HepG2 (cell line): Measurements from ENCODE around the gene PLEKHO1. TPM values are rescaled to one million over a fixed set of nuclear protein-coding genes. Genes with fewer than 3 reads are reported as not detected.

ENCODE experiments used
- ATF1 ChIP-seq: IDR thresholded peaks from 2 replicates; pipeline ENCODE4 v1.6.1; 2016; ENCODE audit warnings: mild to moderate bottlenecking, control low read depth
- FOXM1 ChIP-seq: sonication (generic); formaldehyde crosslinking; IDR thresholded peaks from 2 replicates; pipeline ENCODE4 v1.5.0; 2020; ENCODE audit warnings: missing genetic modification reagents
- NR2F1 ChIP-seq, 2 experiments: fragments of 450-650 bp in 1 of 2; formaldehyde crosslinking in 1 of 2; IDR thresholded peaks; 2 replicates each; pipeline versions ENCODE4 v1.5.0 to v1.6.1; 2016 to 2020; ENCODE audit warnings: mild to moderate bottlenecking in 1 of 2, missing compliant biosample characterization in 1 of 2, missing genetic modification reagents in 1 of 2, moderate library complexity in 1 of 2
- POLR2A ChIP-seq, 2 experiments: IDR thresholded peaks; 2 replicates each; pipeline ENCODE4 v1.6.1; 2011; ENCODE audit warnings: low read depth in 2 of 2, low read length in 2 of 2, mild to moderate bottlenecking in 1 of 2, moderate library complexity in 1 of 2; ENCODE audit not compliant: insufficient read depth in 1 of 2
- POLR2AphosphoS5 ChIP-seq: IDR thresholded peaks from 2 replicates; pipeline ENCODE4 v1.6.1; 2012; ENCODE audit warnings: low read depth, low read length
- RFX5 ChIP-seq: IDR thresholded peaks from 2 replicates; pipeline ENCODE4 v1.6.1; 2011; ENCODE audit warnings: low read depth, low read length, improper control_type of control experiment
- SOX6 ChIP-seq, 2 experiments: fragments of 450-650 bp in 1 of 2; sonication (generic) in 1 of 2; formaldehyde crosslinking in 1 of 2; IDR thresholded peaks; 2 replicates each; pipeline versions ENCODE4 v1.4.0 to v1.6.1; 2017 to 2020; ENCODE audit warnings: antibody characterized with exemption in 1 of 2, mild to moderate bottlenecking in 1 of 2, missing genetic modification reagents in 1 of 2
- U2AF1 ChIP-seq: fragments of 200-400 bp; formaldehyde crosslinking; optimal IDR thresholded peaks from 2 replicates; pipeline ENCODE3; 2017; ENCODE audit warnings: mild to moderate bottlenecking, low read depth, low read length
- ZNF563 ChIP-seq: sonication (generic); formaldehyde crosslinking; IDR thresholded peaks from 2 replicates; pipeline ENCODE4 v1.8.0; 2022; ENCODE audit warnings: mild to moderate bottlenecking, moderate library complexity, missing genetic modification reagents
- ZNF567 ChIP-seq: sonication (generic); formaldehyde crosslinking; IDR thresholded peaks from 2 replicates; pipeline ENCODE4 v1.8.1; 2023; ENCODE audit warnings: mild to moderate bottlenecking, missing genetic modification reagents, borderline replicate concordance
- ZZZ3 ChIP-seq: sonication (generic); formaldehyde crosslinking; IDR thresholded peaks from 2 replicates; pipeline ENCODE4 v1.4.0; 2020; ENCODE audit warnings: missing genetic modification reagents, mild to moderate bottlenecking, borderline replicate concordance
- polyA plus RNA-seq, 8 experiments: library from polyadenylated mRNA; depleted of rRNA in 3 of 8; stranded (reverse) in 7 of 8; unstranded in 1 of 8; fragments of >200 nt; fragmentation: Illumina TruSeq in 4 of 8; extraction: Trizol in 4 of 8; gene quantifications; 2 replicates each; pipeline versions ENCODE4 v1.2.1 to v1.2.3, GENCODE V29; 2011 to 2016; ENCODE audit warnings: low read depth in 4 of 8, missing spikeins in 1 of 8, mixed read lengths in 1 of 8; ENCODE audit not compliant: insufficient read depth in 1 of 8
- total RNA-seq, 5 experiments: library from RNA; depleted of rRNA; stranded (reverse); fragments of >200 nt; fragmentation: Illumina TruSeq; extraction: Trizol; gene quantifications; 2 replicates each; pipeline ENCODE4 v1.2.3, GENCODE V29; 2016; ENCODE audit warnings: low read depth in 1 of 5
- TF ChIP-seq, protein P1 (sequence below): sonication (generic); formaldehyde crosslinking; IDR thresholded peaks from 2 replicates; pipeline ENCODE4 v1.8.1; 2023; ENCODE audit warnings: mild to moderate bottlenecking, inconsistent platforms, moderate library complexity, missing genetic modification reagents, borderline replicate concordance
- TF ChIP-seq, protein P2 (sequence below): sonication (generic); formaldehyde crosslinking; conservative IDR thresholded peaks from 2 replicates; pipeline ENCODE4 v1.4.0; 2020; ENCODE audit warnings: missing genetic modification reagents
- TF ChIP-seq, protein P3 (sequence below): IDR thresholded peaks from 2 replicates; pipeline ENCODE4 v1.6.1; 2016; ENCODE audit warnings: missing genetic modification reagents, missing compliant biosample characterization
- TF ChIP-seq, protein P4 (sequence below): sonication (generic); formaldehyde crosslinking; IDR thresholded peaks from 2 replicates; pipeline ENCODE4 v1.5.0; 2020; ENCODE audit warnings: mild to moderate bottlenecking, missing genetic modification reagents, moderate library complexity
- TF ChIP-seq, protein P5 (sequence below): sonication (generic); formaldehyde crosslinking; IDR thresholded peaks from 2 replicates; pipeline ENCODE4 v1.5.1; 2020; ENCODE audit warnings: missing genetic modification reagents, mild to moderate bottlenecking, borderline replicate concordance
- TF ChIP-seq, protein P6 (sequence below): sonication (generic); formaldehyde crosslinking; IDR thresholded peaks from 2 replicates; pipeline ENCODE4 v1.5.0; 2020; ENCODE audit warnings: missing genetic modification reagents

The PLEKHO1 gene
- total and polyA plus RNA-seq, 2 of the 13 experiments (the other 11 are each of a cell fraction or from before 2014, with no cell fraction given): 9.8 to 10.1 TPM

DNA sequence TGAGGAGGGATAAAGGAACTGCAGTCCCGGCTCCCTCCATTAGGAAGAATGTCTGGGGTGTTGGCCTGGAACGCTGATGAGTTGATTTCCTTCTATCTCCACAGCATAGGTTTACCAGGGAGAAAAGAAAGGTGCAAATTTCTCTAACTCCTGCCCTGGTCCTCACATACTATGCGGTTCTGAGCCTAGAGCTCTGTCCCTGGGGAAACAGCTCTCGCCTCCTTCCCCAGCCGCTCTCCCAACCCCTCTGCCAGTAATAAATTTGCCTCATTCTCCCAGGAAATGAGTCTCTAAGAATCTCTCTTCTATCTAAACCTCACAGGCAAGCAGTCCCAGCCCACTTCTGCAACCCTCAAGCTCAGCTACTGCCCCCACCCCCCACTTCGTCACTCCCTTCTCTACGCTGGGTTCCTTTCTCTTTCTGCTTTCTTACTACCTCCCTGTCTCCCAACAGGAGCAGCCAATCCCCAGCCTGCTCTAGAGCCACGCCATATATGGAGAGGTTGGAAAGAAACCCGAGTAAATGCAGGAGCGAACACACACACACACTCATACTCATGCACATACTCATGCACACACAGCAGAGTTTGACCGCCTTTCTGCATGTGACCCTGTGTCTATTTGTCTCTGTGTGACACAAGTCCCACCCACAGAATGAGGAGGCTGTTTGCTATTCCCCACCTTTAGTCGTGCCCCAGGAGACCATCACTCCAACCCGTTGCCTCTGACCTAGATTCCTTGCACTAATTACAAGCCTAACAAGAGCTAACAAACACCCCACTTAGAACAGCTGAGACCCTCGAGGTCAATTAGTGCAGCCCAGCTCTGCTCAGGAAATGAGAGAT is 13.4 kb downstream of the PLEKHO1 start (continued):
- TF ChIP-seq SOX6 (IDR thresholded peaks at IDR 0.05) (no peak), SOX6 (CRISPR knock-in tag; IDR thresholded peaks at IDR 0.05) (no peak), ZNF567 (CRISPR knock-in tag) (0 out of 2 replicates have a peak, but pooled peaks have one; percentile 13), RFX5 (no peak), ATF1 (CRISPR knock-in tag) (peak; percentile 54; the same call in 1 of the 2 replicates), ZZZ3 (CRISPR knock-in tag) (no peak), FOXM1 (CRISPR knock-in tag) (no peak), POLR2A (IDR thresholded peaks at IDR 0.05; ENCODE audit: insufficient read depth in 1 of 2, low read depth in 2 of 2, low read length in 2 of 2) (peak; percentile 41 to 44; a peak in 3 of 4 replicates), POLR2AphosphoS5 (peak; percentile 44), NR2F1 (CRISPR knock-in tag; IDR thresholded peaks at IDR 0.05) (no peak), ZNF563 (CRISPR knock-in tag) (no peak), U2AF1 (no peak)
- TF ChIP-seq, protein P1, sequence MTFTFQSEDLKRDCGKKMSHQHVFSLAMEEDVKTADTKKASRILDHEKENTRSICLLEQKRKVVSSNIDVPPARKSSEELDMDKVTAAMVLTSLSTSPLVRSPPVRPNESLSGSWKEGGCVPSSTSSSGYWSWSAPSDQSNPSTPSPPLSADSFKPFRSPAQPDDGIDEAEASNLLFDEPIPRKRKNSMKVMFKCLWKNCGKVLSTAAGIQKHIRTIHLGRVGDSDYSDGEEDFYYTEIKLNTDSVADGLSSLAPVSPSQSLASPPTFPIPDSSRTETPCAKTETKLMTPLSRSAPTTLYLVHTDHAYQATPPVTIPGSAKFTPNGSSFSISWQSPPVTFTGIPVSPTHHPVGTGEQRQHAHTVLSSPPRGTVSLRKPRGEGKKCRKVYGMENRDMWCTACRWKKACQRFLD: no peak
- TF ChIP-seq, protein P2, sequence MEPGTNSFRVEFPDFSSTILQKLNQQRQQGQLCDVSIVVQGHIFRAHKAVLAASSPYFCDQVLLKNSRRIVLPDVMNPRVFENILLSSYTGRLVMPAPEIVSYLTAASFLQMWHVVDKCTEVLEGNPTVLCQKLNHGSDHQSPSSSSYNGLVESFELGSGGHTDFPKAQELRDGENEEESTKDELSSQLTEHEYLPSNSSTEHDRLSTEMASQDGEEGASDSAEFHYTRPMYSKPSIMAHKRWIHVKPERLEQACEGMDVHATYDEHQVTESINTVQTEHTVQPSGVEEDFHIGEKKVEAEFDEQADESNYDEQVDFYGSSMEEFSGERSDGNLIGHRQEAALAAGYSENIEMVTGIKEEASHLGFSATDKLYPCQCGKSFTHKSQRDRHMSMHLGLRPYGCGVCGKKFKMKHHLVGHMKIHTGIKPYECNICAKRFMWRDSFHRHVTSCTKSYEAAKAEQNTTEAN (CRISPR knock-in tag): peak; percentile 76
- TF ChIP-seq, protein P3, sequence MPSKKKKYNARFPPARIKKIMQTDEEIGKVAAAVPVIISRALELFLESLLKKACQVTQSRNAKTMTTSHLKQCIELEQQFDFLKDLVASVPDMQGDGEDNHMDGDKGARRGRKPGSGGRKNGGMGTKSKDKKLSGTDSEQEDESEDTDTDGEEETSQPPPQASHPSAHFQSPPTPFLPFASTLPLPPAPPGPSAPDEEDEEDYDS (CRISPR knock-in tag): peak; percentile 41
- TF ChIP-seq, protein P4, sequence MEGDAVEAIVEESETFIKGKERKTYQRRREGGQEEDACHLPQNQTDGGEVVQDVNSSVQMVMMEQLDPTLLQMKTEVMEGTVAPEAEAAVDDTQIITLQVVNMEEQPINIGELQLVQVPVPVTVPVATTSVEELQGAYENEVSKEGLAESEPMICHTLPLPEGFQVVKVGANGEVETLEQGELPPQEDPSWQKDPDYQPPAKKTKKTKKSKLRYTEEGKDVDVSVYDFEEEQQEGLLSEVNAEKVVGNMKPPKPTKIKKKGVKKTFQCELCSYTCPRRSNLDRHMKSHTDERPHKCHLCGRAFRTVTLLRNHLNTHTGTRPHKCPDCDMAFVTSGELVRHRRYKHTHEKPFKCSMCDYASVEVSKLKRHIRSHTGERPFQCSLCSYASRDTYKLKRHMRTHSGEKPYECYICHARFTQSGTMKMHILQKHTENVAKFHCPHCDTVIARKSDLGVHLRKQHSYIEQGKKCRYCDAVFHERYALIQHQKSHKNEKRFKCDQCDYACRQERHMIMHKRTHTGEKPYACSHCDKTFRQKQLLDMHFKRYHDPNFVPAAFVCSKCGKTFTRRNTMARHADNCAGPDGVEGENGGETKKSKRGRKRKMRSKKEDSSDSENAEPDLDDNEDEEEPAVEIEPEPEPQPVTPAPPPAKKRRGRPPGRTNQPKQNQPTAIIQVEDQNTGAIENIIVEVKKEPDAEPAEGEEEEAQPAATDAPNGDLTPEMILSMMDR (CRISPR knock-in tag): no peak
- TF ChIP-seq, protein P5, sequence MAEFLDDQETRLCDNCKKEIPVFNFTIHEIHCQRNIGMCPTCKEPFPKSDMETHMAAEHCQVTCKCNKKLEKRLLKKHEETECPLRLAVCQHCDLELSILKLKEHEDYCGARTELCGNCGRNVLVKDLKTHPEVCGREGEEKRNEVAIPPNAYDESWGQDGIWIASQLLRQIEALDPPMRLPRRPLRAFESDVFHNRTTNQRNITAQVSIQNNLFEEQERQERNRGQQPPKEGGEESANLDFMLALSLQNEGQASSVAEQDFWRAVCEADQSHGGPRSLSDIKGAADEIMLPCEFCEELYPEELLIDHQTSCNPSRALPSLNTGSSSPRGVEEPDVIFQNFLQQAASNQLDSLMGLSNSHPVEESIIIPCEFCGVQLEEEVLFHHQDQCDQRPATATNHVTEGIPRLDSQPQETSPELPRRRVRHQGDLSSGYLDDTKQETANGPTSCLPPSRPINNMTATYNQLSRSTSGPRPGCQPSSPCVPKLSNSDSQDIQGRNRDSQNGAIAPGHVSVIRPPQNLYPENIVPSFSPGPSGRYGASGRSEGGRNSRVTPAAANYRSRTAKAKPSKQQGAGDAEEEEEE (CRISPR knock-in tag): no peak
- TF ChIP-seq, protein P6, sequence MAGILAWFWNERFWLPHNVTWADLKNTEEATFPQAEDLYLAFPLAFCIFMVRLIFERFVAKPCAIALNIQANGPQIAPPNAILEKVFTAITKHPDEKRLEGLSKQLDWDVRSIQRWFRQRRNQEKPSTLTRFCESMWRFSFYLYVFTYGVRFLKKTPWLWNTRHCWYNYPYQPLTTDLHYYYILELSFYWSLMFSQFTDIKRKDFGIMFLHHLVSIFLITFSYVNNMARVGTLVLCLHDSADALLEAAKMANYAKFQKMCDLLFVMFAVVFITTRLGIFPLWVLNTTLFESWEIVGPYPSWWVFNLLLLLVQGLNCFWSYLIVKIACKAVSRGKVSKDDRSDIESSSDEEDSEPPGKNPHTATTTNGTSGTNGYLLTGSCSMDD (CRISPR knock-in tag): no peak
